Measurements from ENCODE around the gene MYO1F. TPM values are rescaled to one million over a fixed set of nuclear protein-coding genes. Genes with fewer than 3 reads are reported as not detected.
A peak's percentile ranks its signal among the peaks of the same experiment; 100 is the strongest.
"Not testable (repeated sequence)": the region's sequence is repeated elsewhere in the genome, so short reads cannot be mapped to it uniquely, and the experiment has no call there.

MYO1F gene
- total RNA-seq, 2 donors from 2014 or later, result 19.1 to 37.3 TPM

- intact Hi-C loops (cut with DNase I), result no loop called here
- DNase-seq (ENCODE audit: low spot score), result no peak
These were observed 28.3 kb upstream of the MYO1F start for GRCh38 chr19:8605514-8605913.

- DNase-seq (ENCODE audit: low spot score), result no peak
- intact Hi-C loops (cut with DNase I), result no loop called here
These were observed 24.6 kb upstream of the MYO1F start for GRCh38 chr19:8601796-8602195.

- intact Hi-C loops (cut with DNase I), result no loop called here
- DNase-seq (ENCODE audit: low spot score), result no peak
These were observed 23.6 kb upstream of the MYO1F start for GRCh38 chr19:8600816-8601215.

- intact Hi-C loops (cut with DNase I), result no loop called here
- no peak for DNase-seq (ENCODE audit: low spot score)
These were observed 22.8 kb upstream of the MYO1F start for GRCh38 chr19:8600064-8600463.

GRCh38 chr19:8596168-8596567 is 18.9 kb upstream of the MYO1F start:
- intact Hi-C loops (cut with DNase I), result no loop called here
- DNase-seq (ENCODE audit: low spot score), result no peak

- no peak for DNase-seq (ENCODE audit: low spot score)
- intact Hi-C loops (cut with DNase I), result no loop called here
These were observed 18.4 kb upstream of the MYO1F start for GRCh38 chr19:8595651-8596050.

GRCh38 chr19:8593931-8594330 is 16.7 kb upstream of the MYO1F start:
- no peak for DNase-seq (ENCODE audit: low spot score)
- intact Hi-C loops (cut with DNase I), result no loop called here

GRCh38 chr19:8592231-8593009 is 15.2 kb upstream of the MYO1F start:
- peak; percentile 99 for DNase-seq (ENCODE audit: low spot score)
- intact Hi-C loops (cut with DNase I), result no loop called here

- intact Hi-C loops (cut with DNase I), result no loop called here
- DNase-seq (ENCODE audit: low spot score), result no peak
These were observed 12.0 kb upstream of the MYO1F start for GRCh38 chr19:8589177-8589714.

- no peak for DNase-seq (ENCODE audit: low spot score)
- intact Hi-C loops (cut with DNase I), result no loop called here
These were observed 8.9 kb upstream of the MYO1F start for GRCh38 chr19:8585894-8586750.

- no peak for DNase-seq (ENCODE audit: low spot score)
- intact Hi-C loops (cut with DNase I), result loop anchor here in 1 of 2 donors (5.0 kb wide), 1 partner anchor 57 kb away; no protein-coding TSS in a partner anchor
These were observed 8.0 kb upstream of the MYO1F start for GRCh38 chr19:8584965-8585893.

GRCh38 chr19:8580710-8581281 is 3.6 kb upstream of the MYO1F start:
- peak; percentile 94 for DNase-seq (ENCODE audit: low spot score)
- intact Hi-C loops (cut with DNase I), result loop anchor here in 1 of 2 donors (5.0 kb wide), 1 partner anchor 62 kb away; no protein-coding TSS in a partner anchor

- intact Hi-C loops (cut with DNase I), result no loop called here
- DNase-seq (ENCODE audit: low spot score), result peak; percentile 94
These were observed 1.5 kb upstream of the MYO1F start for GRCh38 chr19:8578642-8579265.

GRCh38 chr19:8577741-8578140 is 499 bp upstream of the MYO1F start:
- intact Hi-C loops (cut with DNase I), result no loop called here
- DNase-seq (ENCODE audit: low spot score), result no peak

- DNase-seq (ENCODE audit: low spot score), result no peak
- intact Hi-C loops (cut with DNase I), result no loop called here
These were observed 809 bp downstream of the MYO1F start for GRCh38 chr19:8576273-8576993.

- intact Hi-C loops (cut with DNase I), result no loop called here
- no peak for DNase-seq (ENCODE audit: low spot score)
These were observed 1.7 kb downstream of the MYO1F start for GRCh38 chr19:8575467-8575997.

- intact Hi-C loops (cut with DNase I); DNase-seq (ENCODE audit: low spot score): not testable (repeated sequence)
These were observed 2.7 kb downstream of the MYO1F start for GRCh38 chr19:8574619-8574922.

- intact Hi-C loops (cut with DNase I), result no loop called here
- no peak for DNase-seq (ENCODE audit: low spot score)
These were observed 3.9 kb downstream of the MYO1F start for GRCh38 chr19:8573316-8573715.
